ENCODE results near the gene GRWD1.
A peak's percentile ranks its signal among the peaks of the same experiment; 100 is the strongest.

Gene GRWD1

DNA sequence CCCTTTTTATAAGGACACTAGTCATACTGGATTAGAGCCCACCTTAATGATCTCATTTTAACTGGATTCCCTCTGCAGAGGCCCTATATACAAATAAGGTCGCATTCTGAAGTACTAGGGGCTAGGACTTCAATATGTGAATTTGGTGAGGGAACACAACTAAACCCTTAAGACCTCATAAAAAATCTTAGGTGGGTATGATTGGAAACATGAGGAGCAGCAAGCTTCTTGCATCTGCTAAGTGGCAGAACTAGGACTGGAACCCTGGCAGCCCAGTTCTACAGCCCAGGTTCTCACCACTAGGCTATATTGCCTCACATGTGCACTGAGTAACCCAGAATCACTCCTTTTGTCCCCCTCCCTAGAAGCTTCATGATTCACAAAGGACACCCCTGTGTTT lies 17.1 kb upstream of the GRWD1 start:
- DNase-seq: no peak

DNA sequence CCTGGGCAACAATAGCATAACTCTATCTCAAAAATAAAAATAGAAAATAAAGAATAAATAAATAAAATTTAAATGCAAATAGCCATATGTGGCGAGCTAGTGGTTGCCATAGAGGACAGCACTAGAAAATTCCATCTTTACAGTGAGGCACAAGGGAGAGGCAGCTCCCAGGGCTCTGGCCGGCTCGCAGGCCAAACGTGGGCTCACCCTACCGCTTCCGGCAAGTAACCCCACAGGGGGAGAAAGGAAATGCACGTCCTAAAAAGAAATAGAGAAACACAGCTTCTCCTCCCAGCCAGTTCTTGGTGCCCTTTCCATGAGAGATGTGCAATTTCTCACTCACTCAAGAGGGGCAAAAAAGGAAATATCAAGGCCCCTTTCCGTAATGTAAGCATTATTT lies 12.4 kb upstream of the GRWD1 start:
- no peak for DNase-seq

DNA sequence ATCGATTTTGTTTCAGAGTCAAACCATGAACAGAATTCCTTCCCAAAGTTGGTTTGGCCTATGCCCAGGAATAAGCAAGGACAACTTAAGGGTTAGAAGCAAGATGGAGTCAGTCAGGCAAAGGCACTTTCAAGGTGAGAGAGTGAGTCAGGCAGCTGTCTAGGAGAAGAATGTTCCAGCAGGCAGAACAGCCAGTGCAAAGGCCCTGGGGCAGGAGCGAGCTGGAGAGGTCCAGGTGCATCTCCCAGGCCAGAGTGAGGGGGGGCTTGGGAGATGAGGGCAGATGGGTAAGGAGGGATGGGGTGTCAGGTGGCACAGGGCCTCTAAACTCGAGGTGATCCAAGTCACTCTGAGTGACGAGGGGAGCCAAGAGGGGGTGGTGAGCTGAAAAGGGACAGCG lies 9.2 kb upstream of the GRWD1 start:
- DNase-seq: no peak

DNA sequence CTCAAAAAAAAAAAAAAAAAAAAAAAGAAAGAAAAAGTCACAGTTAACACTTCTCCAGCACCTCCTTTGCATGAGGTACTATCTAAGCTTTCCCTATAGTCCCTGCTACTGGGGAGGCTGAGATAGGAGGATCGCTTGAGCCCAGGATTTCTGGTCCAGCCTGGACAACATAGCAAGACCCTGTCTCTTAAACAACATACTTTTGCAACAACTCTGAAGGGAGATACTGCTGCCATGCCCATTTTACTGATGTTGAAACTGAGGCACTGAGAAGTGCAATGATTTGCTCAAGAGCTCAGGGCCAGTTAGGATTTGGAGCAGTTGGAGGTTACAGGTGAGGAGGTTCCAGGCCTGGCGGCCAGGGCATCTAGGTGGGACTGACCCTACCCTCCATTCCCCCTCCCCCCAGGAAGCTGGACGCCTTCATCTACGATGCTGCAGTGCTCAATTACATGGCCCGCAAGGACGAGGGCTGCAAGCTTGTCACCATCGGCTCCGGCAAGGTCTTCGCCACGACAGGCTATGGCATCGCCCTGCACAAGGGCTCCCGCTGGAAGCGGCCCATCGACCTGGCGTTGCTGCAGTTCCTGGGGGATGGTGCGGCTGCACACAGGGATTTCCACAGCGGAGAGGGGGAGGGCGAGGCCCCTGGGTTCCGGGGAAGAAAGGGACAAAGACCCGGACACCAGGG lies 4.3 kb upstream of the GRWD1 start:
- no peak for DNase-seq

DNA sequence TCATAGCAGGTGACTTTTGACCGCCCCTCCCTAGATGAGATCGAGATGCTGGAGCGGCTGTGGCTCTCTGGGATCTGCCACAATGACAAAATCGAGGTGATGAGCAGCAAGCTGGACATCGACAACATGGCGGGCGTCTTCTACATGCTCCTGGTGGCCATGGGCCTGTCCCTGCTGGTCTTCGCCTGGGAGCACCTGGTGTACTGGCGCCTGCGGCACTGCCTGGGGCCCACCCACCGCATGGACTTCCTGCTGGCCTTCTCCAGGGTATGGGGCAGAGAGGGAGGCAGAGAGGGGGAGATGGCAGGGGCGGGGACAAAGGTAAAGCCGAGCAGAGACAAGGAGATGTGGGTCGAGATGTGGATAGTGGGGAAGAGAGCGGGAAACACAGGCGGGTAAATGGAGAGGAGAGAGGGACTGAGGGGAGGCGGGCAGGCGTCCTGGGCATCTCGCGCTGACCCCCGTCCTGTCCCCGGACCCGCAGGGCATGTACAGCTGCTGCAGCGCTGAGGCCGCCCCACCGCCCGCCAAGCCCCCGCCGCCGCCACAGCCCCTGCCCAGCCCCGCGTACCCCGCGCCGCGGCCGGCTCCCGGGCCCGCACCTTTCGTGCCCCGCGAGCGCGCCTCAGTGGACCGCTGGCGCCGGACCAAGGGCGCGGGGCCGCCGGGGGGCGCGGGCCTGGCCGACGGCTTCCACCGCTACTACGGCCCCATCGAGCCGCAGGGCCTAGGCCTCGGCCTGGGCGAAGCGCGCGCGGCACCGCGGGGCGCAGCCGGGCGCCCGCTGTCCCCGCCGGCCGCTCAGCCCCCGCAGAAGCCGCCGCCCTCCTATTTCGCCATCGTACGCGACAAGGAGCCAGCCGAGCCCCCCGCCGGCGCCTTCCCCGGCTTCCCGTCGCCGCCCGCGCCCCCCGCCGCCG lies 3.4 kb upstream of the GRWD1 start:
- no peak for DNase-seq

DNA sequence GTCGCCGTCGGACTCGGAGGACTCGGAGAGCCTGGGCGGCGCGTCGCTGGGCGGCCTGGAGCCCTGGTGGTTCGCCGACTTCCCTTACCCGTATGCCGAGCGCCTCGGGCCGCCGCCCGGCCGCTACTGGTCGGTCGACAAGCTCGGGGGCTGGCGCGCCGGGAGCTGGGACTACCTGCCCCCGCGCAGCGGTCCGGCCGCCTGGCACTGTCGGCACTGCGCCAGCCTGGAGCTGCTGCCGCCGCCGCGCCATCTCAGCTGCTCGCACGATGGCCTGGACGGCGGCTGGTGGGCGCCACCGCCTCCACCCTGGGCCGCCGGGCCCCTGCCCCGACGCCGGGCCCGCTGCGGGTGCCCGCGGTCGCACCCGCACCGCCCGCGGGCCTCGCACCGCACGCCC lies 2.5 kb upstream of the GRWD1 start:
- no peak for DNase-seq

DNA sequence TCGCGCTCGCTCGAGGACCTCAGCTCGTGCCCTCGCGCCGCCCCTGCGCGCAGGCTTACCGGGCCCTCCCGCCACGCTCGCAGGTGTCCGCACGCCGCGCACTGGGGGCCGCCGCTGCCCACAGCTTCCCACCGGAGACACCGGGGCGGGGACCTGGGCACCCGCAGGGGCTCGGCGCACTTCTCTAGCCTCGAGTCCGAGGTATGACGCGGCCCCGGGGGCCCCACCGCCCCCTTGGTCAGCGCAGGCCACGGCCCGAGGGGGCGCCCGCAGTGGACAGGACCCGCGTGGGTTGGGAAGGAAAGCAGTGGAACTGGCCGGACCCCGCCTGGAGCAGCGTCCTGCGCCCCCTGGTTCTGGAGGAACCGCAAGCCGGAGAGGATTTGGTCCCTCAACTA lies 2.1 kb upstream of the GRWD1 start:
- no peak for DNase-seq

DNA sequence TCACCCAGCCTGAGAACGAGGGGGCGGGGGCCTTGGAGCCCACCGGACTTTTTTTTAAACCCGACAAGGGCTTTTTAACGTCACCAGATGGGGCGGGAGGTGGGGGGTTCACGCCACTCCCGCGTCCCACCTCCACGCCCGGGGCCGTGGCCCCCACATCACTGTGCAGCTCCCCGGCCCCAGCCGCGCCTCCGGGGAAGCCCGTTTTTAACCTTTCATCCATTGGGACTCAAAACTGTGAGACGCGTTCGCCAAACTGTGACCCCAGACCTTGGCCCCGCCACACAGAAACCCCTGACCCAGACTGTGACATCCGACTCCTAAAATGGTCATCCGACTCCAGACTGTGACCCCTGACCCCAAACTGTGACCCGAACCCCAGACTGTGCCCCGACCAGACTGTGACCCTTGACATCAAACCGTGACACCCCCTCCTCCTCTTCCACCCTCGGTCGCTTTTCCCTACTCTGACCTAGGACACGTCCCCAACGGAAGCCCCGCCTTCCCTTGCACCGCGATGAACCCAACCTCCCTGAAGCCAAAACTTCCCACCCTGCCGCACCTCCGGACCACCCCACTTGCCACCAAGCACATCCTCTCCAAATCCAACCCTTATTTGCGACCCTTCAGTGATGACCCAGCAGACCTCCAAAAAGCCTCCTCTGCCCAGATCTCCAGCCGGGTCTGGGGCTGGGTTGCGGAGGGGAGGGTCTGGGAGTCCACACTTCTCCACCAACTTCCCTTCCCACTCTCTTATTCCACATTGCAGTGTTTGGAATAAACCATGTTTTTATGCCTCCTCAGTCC lies 1.5 kb upstream of the GRWD1 start:
- DNase-seq: no peak

DNA sequence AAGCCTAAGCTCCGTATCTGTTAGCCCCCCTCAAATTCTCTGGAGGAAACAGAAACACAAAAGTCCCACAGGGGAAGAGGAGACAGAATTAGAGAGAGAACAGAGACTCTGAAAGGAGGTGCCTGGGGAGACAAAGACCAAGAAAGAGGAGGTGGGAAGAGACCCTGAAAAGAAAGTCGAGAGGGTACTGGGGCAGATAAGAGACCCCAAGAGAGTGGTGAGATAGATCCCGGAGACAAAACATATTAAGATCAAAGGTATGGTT lies 915 bp upstream of the GRWD1 start:
- peak in 1 of 2 experiments; percentile 58 for DNase-seq

DNA sequence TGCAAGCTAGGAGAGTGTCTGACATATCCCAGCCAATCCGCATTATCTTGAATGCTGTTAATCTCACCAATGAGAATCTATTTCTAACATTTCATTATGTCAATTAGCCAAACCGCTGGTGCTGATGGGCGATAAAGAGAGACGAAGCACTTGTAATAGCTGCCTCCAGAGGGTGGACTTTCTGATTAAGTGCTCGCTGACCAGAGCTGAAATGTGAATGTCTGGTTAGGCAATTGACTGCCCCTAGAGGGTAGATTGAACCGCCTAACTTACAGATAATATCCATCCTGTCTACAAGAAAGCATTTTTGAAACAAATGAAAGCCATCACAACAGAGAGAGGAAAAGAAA lies 552 bp upstream of the GRWD1 start:
- peak; percentile 26 to 86 for DNase-seq

DNA sequence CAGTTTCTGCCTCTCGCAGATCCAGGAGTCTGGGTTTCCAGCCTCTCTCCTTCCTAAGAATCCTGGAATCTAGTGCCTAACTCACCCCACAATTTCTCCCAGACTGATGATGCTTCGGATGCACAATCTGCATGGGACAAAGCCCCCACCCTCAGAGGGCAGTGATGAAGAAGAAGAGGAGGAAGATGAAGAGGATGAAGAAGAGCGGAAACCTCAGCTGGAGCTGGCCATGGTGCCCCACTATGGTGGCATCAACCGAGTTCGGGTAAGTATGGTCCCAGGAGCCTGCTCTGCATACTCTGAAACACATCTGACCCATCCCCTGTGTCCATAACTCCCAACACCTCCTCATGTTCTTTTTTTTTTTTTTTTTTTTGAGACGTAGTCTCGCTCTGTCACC lies 796 bp downstream of the GRWD1 start:
- DNase-seq: no peak

DNA sequence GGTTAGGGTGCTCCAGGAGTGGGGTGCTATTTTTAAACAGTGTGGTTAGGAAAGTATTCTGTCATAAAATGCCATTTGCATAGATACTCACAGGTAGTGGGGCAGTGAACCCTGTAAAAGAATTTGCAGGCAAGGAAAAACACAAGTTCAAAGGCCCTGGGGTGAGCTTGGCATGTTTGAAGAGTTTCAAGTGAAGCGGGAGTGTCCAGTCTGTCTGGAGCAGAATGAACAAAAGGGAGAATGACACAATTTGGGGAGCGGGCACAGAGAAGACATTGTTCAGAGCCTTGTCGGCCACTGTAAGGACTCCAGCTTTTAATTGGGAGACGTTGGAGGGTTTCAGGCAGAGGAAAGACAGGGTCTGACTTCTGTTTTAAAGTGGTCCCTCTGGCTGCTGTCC lies 2.8 kb downstream of the GRWD1 start:
- no peak for DNase-seq

DNA sequence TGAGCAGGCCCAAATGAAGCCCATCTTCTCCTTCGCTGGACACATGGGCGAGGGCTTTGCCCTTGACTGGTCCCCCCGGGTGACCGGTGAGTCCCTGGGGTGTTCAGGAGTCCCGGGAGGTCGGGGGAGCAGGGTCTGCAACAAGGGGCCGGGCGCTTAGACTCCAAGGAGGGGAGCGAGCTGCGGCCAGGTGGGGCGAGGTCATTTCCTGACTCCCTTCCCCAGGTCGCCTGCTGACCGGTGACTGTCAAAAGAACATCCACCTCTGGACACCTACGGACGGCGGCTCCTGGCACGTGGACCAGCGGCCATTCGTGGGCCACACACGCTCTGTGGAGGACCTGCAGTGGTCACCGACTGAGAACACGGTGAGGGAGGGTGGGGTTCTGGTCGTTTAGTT lies 4.7 kb downstream of the GRWD1 start:
- no peak for DNase-seq

DNA sequence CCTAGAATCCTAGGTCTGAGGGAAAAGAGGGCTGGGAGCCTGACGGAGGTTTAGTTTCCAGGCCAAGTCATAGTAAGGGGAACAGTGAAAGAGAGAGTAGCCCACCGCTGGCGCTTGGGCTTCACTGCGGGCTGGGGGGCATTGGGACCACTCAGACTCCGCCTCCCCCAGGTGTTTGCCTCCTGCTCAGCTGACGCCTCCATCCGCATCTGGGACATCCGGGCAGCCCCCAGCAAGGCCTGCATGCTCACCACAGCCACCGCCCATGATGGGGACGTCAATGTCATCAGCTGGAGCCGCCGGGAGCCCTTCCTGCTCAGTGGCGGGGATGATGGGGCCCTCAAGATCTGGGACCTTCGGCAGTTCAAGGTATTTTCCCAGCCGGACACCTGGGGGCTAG lies 5.1 kb downstream of the GRWD1 start:
- DNase-seq: no peak

DNA sequence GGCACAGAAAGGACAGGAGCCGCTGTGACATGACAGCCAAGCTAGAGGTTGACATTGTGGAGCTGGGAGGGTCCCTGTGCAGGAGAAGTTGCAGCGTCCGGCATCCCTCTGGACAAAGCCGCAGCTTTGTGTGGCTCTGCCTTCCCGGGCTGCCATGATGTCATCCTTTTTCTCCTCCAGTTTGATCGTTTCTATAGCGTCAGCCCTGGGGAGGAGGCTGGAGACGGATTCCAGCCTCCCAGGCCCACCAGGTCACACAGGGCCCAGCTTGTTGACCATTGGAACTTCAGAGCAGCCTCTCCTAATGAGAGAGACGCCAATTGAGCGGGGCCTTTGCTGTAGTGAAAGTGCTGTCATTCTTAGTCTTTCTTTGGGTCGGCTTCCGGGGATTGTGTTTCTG lies 5.8 kb downstream of the GRWD1 start:
- no peak for DNase-seq

DNA sequence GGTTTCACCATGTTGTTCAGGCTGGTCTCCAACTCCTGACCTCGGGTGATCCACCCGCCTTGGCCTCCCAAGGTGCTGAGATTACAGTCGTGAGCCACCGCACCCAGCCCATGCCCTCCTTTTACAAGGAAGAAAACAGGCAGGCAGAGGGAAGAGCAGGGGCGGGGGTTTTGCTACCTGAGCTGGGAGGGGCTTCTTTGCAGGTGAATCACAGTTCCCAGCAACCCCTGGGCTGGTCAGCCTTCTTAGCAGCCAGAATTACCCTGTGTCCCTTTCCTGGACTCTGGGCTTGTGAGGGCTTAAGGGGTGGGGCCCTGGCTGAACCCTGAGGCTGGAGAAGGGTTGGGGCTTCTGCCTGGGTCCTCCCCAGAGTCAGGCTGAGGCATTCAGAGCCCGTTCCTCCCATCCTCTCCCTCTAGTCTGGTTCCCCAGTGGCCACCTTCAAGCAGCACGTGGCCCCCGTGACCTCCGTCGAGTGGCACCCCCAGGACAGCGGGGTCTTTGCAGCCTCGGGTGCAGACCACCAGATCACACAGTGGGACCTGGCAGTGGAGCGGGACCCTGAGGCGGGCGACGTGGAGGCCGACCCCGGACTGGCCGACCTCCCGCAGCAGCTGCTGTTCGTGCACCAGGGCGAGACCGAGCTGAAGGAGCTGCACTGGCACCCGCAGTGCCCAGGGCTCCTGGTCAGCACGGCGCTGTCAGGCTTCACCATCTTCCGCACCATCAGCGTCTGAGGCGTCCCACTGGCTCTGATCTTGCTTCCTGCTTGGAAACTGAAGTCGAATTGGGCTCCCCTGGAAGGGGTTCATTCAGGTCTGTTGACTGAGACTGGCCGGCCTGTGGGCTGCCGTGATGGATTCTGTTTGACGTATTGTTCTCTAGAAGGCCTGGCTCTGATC lies 6.8 kb downstream of the GRWD1 start:
- DNase-seq: no peak

DNA sequence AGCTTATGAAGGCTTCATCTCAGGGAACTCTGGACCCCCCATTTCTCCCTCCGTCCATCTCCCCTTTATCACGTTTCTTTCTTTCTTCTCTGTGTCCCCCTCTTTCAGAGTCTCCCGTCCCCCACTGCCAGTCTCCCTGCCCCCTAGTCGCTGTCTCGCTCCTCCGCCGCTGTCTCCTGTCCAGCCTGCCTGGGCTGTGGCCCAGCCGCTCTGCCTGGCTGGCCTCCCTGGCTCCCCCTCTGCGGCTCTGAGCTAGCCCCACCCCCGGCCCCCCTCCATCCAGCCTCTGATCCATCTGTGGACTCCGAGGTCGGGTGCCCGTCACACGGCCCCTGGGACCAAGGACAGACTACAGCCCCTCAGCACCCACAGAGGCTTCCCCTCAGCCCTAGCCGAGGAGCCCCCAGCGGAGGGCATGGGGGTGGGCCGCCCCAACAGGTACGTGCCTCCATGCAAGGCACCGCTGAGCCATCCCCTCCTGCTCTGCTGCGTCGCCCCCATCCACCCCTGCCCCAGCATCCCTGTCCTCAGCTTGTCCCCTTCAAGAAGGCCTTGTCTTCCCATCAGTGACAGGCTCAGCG lies 8.5 kb downstream of the GRWD1 start:
- no peak for DNase-seq

DNA sequence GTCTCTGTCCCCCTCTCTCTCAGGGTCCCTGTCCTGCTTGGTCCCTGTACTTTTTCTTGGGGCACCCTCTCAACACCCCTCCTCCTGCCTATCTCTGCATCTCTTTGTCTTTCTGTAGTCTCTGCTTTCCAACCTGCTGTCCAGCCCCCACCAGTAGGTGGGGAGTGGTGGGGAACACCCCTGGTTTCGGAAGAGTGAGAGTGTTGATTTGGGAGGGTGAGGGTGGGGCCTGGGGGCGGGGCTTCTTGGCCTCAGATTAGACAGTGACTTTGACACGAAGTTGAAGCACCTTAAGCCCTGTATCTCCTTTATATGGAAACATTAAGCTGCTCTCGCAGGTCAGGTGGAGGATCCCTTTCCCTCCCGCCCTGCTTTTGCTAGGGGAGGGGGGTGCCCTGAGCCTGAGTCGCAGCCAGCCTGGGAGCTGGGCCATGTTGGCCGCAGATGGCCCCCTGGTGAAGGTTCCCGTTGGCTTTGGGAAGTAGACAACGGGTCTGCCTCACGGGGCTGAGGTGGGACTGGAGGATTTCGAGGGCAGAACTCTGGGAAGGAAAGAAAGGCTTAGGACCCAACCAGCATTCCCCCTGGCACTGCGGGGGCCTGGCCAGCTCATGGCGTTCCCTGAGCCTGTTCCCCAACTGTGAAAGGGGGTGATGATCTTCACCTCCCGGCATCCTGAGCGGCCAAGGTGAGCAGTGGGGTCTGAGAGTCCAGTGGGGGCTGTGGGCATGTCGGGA lies 9.6 kb downstream of the GRWD1 start, which contains the start of gene KCNJ14:
TSS of gene KCNJ14 (plus strand) at position 404 of the 737 bp plus-strand sequence. CDS start 6,151 bp downstream, outside the sequence.
- no peak for DNase-seq

DNA sequence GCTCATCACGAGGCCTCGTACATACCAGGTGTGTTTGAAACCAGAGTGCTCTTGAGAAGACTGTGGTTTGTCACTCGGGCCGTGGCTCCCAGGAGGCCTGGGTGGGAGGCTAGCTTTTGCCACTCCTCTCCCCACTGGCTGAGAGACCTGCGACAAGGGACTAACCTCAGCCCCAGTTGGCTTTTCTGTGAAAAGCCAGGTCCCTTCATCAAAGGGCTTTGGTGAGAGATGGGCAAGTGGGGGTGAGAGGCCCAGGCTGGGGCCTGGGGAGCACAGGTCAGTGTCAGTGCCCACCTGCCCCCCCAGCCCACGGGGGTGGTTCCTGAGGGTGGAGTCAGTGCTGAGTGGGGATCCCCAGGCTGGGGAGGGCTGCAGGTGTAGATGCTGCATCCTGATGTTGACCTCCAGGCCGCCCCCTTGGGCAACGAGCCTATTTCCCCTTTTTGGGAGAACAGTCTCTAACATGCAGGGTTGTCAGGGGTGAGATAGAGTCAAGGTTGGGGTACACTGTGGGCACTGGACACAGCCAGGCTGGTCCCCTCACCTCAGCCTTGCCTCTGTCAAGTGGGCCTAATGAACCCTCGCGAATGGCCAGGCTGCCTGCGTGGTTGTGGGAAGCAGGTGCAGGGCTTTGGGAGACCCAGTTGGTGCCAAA lies 10.3 kb downstream of the GRWD1 start:
- no peak for DNase-seq

DNA sequence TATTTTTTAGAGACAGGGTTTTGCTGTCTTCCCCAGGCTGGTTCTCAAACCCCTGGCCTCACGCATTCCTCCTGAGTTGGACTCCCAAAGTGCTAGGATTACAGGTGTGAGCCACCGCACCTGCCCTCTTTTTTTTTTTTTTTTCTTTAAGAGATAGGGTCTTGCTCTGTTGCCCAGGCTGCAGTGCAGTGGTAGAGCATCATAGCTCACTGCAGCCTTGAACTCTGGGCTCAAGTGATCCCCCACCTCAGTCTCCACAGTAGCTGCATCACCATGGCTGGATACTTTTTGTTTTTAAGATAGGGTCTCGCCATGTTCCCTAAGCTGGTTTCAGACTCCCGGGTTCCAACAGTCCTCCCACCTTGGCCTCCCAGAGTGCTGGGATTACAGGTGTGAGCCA lies 11.1 kb downstream of the GRWD1 start:
- no peak for DNase-seq

DNA sequence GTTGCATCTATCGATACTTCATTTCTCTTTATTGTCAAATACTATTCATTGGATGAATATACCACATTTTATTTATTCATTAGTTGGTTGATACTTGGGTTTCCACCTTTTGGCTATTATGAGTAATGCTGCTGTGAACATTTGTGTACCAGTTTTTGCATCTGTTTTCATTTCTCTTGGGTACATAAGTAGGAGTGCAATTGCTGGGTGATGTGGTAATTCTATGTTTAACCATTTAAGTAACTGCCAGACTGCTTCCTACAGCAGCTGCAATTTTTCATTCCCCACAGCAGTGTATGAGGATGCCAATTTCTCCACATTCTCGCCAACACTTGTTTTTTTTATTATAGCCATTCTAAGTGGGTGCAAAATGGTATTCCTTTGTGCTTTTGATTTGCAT lies 12.2 kb downstream of the GRWD1 start:
- DNase-seq: no peak

Data from NCI-H187 (cell line).